ENCODE results near the gene MUS81.

MUS81 gene

DNA sequence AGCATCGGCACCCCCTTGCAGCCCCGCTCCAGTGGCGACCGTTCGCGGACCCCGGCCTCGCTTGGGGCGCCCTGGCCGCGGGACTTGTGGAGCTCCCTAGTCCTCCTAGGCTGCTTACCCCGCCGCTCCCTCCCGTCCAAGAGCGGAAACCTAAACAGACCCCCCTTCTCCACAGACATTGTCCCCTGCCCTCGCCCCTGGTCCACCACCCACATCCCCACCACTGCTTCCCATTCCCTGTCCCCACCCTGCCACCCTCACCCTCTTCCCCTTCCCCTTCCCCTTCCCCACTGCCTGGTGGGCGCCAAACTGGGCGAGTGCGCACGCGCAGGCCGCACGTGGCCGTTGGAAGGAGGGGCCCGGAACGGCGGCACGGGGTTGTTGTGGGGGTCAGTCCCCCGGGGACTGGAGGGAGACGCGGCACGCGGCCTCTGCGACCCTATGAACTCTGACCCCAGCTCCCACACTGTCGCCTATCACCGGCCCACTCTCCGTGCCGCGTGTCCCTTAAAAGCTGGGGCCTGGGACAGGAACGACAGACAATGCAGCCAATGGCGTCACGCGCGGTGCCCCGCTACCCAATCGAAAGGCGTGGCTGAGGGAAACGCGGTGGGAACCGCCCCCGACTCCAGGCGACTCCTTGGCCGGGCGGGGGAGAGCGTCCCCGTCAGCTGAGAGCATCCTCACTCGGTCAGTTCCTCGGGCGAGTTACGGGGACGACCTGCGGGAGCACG, 26.8 kb upstream of the MUS81 start, which contains the start of gene SNX32:
Gene SNX32 (plus strand): TSS at position 667 of the 734 bp plus-strand sequence. CDS start 103 bp downstream, outside the sequence.
- DNase-seq (ENCODE audit: low read depth in 1 of 2, low spot score in 1 of 2) = peak; percentile 93 to 96
- Histone ChIP-seq H3K27ac (replicated peaks) (peak within 1 kb of the TSS; percentile 81), H3K27me3 (ENCODE audit: insufficient read depth, poor library complexity, severe bottlenecking) (no peaks in the 10 kb centered on the region), H3K4me3 (replicated peaks; ENCODE audit: insufficient read depth, low read length) (peak within 1 kb of the TSS; percentile 60)
- TF ChIP-seq, protein P1, sequence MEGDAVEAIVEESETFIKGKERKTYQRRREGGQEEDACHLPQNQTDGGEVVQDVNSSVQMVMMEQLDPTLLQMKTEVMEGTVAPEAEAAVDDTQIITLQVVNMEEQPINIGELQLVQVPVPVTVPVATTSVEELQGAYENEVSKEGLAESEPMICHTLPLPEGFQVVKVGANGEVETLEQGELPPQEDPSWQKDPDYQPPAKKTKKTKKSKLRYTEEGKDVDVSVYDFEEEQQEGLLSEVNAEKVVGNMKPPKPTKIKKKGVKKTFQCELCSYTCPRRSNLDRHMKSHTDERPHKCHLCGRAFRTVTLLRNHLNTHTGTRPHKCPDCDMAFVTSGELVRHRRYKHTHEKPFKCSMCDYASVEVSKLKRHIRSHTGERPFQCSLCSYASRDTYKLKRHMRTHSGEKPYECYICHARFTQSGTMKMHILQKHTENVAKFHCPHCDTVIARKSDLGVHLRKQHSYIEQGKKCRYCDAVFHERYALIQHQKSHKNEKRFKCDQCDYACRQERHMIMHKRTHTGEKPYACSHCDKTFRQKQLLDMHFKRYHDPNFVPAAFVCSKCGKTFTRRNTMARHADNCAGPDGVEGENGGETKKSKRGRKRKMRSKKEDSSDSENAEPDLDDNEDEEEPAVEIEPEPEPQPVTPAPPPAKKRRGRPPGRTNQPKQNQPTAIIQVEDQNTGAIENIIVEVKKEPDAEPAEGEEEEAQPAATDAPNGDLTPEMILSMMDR (IDR thresholded peaks at IDR 0.05; ENCODE audit: insufficient read depth, low read length) = no peak
- TF ChIP-seq SPI1 (IDR thresholded peaks at IDR 0.05; ENCODE audit: borderline replicate concordance, low read depth) (no peak; the same call in 1 of the 2 replicates), POLR2AphosphoS5 (IDR thresholded peaks at IDR 0.05; ENCODE audit: low read depth) (0 out of 2 replicates have a peak, but pooled peaks have one; percentile 38), GABPA (IDR thresholded peaks at IDR 0.05; ENCODE audit: low read depth) (no peak)
- TF ChIP-seq, protein P2, sequence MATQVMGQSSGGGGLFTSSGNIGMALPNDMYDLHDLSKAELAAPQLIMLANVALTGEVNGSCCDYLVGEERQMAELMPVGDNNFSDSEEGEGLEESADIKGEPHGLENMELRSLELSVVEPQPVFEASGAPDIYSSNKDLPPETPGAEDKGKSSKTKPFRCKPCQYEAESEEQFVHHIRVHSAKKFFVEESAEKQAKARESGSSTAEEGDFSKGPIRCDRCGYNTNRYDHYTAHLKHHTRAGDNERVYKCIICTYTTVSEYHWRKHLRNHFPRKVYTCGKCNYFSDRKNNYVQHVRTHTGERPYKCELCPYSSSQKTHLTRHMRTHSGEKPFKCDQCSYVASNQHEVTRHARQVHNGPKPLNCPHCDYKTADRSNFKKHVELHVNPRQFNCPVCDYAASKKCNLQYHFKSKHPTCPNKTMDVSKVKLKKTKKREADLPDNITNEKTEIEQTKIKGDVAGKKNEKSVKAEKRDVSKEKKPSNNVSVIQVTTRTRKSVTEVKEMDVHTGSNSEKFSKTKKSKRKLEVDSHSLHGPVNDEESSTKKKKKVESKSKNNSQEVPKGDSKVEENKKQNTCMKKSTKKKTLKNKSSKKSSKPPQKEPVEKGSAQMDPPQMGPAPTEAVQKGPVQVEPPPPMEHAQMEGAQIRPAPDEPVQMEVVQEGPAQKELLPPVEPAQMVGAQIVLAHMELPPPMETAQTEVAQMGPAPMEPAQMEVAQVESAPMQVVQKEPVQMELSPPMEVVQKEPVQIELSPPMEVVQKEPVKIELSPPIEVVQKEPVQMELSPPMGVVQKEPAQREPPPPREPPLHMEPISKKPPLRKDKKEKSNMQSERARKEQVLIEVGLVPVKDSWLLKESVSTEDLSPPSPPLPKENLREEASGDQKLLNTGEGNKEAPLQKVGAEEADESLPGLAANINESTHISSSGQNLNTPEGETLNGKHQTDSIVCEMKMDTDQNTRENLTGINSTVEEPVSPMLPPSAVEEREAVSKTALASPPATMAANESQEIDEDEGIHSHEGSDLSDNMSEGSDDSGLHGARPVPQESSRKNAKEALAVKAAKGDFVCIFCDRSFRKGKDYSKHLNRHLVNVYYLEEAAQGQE (IDR thresholded peaks at IDR 0.05; ENCODE audit: insufficient replicate concordance, low read depth) = no peak

DNA sequence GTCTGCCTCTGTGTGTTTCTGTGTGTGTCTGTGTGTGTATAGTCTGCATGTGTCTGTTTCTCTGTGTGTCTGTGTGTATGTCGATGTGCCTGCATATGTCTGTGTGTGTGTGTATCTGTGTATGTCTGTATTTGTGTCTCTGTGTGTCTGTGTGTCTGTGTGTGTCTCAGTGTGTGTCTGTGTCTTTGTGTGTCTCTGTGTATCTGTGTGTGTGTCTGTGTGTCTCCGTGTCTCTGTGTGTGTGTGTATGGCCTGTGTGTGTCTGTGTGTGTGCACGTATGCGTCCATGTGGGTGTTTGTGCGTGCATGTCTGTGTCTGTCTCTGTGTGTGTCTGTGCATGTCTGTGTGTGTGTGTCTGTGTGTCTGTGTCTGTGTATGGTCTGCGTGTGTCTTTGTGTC, 26.0 kb upstream of the MUS81 start:
- H3K4me3 ChIP-seq (replicated peaks; ENCODE audit: insufficient read depth, low read length) = peak overlapping the region; percentile 60
- H3K27me3 ChIP-seq (ENCODE audit: insufficient read depth, poor library complexity, severe bottlenecking) = no peaks in the 10 kb centered on the region
- DNase-seq (ENCODE audit: low read depth in 1 of 2, low spot score in 1 of 2) = peak in 1 of 2 experiments; percentile 43
- TF ChIP-seq POLR2AphosphoS5 (IDR thresholded peaks at IDR 0.05; ENCODE audit: low read depth) = no peak
- TF ChIP-seq, protein P2 (IDR thresholded peaks at IDR 0.05; ENCODE audit: insufficient replicate concordance, low read depth) = no peak
- TF ChIP-seq SPI1 (IDR thresholded peaks at IDR 0.05; ENCODE audit: borderline replicate concordance, low read depth) = no peak
- no peak for TF ChIP-seq GABPA (IDR thresholded peaks at IDR 0.05; ENCODE audit: low read depth)
- TF ChIP-seq, protein P1 (IDR thresholded peaks at IDR 0.05; ENCODE audit: insufficient read depth, low read length) = no peak
- peak overlapping the region; percentile 81; the same call in 1 of the 2 replicates for H3K27ac ChIP-seq (replicated peaks)

DNA sequence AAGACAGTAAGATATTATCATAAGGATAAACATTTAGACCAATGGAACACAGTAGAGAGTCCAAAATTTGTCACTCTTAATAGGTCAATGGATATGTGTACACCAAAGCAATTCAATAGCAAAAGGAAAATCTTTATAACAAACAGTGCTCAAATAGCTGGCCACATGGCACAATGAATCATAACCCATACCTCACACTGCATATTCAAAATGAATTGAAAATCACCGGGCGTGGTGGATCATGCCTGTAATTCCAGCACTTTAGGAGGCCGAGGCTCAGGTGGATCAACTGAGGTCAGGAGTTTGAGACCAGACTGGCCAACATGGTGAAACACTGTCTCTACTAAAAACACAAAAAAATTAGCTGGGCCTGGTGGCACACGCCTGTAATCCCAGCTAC, 18.1 kb upstream of the MUS81 start:
- no peak overlapping the region for H3K4me3 ChIP-seq (replicated peaks; ENCODE audit: insufficient read depth, low read length)
- TF ChIP-seq, protein P1 (IDR thresholded peaks at IDR 0.05; ENCODE audit: insufficient read depth, low read length) = no peak
- DNase-seq (ENCODE audit: low read depth in 1 of 2, low spot score in 1 of 2) = no peak

More for the DNA sequence above, 18.1 kb upstream of the MUS81 start:
- no peak overlapping the region for H3K27ac ChIP-seq (replicated peaks)
- no peaks in the 10 kb centered on the region for H3K27me3 ChIP-seq (ENCODE audit: insufficient read depth, poor library complexity, severe bottlenecking)

All from HL-60 (cell line).